ENCODE measurements around the gene RTL3.

Gene RTL3

GRCh38 chrX:78687586-78687985, 28.5 kb upstream of the RTL3 start:
- DNase-seq (ENCODE audit: low spot score) = no peak
- in situ Hi-C loops (cut with MboI; ENCODE audit: low pct_unique_long_range_greater_than_20kb, low sequenced_read_pairs, unreplicated experiment) = no loop called here
- TF ChIP-seq, protein P1, sequence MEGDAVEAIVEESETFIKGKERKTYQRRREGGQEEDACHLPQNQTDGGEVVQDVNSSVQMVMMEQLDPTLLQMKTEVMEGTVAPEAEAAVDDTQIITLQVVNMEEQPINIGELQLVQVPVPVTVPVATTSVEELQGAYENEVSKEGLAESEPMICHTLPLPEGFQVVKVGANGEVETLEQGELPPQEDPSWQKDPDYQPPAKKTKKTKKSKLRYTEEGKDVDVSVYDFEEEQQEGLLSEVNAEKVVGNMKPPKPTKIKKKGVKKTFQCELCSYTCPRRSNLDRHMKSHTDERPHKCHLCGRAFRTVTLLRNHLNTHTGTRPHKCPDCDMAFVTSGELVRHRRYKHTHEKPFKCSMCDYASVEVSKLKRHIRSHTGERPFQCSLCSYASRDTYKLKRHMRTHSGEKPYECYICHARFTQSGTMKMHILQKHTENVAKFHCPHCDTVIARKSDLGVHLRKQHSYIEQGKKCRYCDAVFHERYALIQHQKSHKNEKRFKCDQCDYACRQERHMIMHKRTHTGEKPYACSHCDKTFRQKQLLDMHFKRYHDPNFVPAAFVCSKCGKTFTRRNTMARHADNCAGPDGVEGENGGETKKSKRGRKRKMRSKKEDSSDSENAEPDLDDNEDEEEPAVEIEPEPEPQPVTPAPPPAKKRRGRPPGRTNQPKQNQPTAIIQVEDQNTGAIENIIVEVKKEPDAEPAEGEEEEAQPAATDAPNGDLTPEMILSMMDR (IDR thresholded peaks at IDR 0.05; ENCODE audit: extremely low read depth, insufficient read depth, missing control alignments) = no peak

DNA sequence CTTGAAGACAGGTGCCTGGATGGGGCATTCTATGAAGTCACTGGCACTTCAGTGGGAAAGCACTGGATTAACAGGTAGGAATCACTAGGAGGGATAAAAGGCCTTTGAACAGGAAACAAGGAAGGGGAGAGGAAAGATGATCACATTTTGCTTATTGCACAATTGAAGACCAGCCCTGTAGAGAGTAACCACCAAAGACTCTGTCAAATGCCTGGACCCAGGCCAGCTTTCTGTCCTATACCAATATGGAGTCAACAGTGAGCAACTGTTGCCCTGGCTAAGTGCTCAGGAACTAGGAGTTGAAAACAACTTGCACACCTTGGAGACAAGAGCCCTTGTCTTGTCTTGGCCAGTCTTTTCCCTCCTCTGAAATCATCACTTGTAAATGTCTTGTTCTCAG, 14.1 kb upstream of the RTL3 start:
- DNase-seq (ENCODE audit: low spot score) = no peak
- in situ Hi-C loops (cut with MboI; ENCODE audit: low pct_unique_long_range_greater_than_20kb, low sequenced_read_pairs, unreplicated experiment) = no loop called here
- TF ChIP-seq, protein P1 (IDR thresholded peaks at IDR 0.05; ENCODE audit: extremely low read depth, insufficient read depth, missing control alignments) = no peak

DNA sequence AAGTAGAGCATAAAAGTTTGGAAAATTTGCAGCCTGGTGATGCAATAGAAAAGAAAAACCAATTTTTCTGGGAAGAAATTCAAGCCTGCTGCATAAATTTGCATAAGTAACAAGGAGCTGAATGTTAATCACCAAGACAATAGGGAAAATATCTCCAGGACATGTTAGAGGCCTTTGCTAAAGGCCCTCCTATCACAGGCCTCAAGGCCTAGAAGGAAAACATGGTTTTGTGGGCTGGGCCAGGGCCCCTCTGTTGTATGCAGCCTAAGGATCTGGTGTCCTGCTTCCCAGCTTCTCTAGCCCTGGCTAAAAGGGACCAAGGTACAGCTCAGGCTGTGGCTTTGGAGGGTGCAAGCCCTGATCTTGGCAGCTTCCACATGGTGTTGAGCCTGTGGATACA, 6.2 kb upstream of the RTL3 start:
- DNase-seq (ENCODE audit: low spot score) = no peak
- in situ Hi-C loops (cut with MboI; ENCODE audit: low pct_unique_long_range_greater_than_20kb, low sequenced_read_pairs, unreplicated experiment) = no loop called here
- TF ChIP-seq, protein P1 (IDR thresholded peaks at IDR 0.05; ENCODE audit: extremely low read depth, insufficient read depth, missing control alignments) = no peak

GRCh38 chrX:78661836-78662235, 2.7 kb upstream of the RTL3 start:
- no peak for DNase-seq (ENCODE audit: low spot score)
- TF ChIP-seq, protein P1 (IDR thresholded peaks at IDR 0.05; ENCODE audit: extremely low read depth, insufficient read depth, missing control alignments) = no peak
- in situ Hi-C loops (cut with MboI; ENCODE audit: low pct_unique_long_range_greater_than_20kb, low sequenced_read_pairs, unreplicated experiment) = no loop called here

- TF ChIP-seq, protein P1 (IDR thresholded peaks at IDR 0.05; ENCODE audit: extremely low read depth, insufficient read depth, missing control alignments) = no peak
- no peak for DNase-seq (ENCODE audit: low spot score)
- in situ Hi-C loops (cut with MboI; ENCODE audit: low pct_unique_long_range_greater_than_20kb, low sequenced_read_pairs, unreplicated experiment) = no loop called here
Measured at GRCh38 chrX:78659955-78660354, 827 bp upstream of the RTL3 start.

DNA sequence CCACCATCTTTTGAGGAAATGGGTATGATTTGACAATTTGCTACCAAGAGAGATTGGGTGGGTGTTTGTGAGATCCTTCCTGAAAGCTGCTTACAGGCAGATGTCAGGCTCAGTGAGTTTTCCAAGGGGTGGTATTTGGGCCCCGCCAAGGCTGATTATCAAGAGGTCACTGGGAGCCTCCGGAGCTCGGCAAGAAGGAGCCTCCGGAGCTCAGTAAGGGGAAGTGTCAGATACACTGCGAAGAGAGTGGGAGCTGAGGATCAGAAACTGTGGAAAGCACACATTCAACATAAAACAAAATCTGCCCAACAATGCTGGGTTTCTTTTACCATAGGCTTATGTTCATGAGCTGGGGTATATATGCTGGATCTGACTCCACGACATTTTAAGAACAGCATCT, 714 bp downstream of the RTL3 start:
- DNase-seq (ENCODE audit: low spot score) = no peak

More for the DNA sequence above, 714 bp downstream of the RTL3 start:
- TF ChIP-seq, protein P1 (IDR thresholded peaks at IDR 0.05; ENCODE audit: extremely low read depth, insufficient read depth, missing control alignments) = no peak
- in situ Hi-C loops (cut with MboI; ENCODE audit: low pct_unique_long_range_greater_than_20kb, low sequenced_read_pairs, unreplicated experiment) = no loop called here

All from GM13977 (cell line).